Calu3 (cell line): ENCODE measurements around the gene NKX3-2. TPM values are rescaled to one million over a fixed set of nuclear protein-coding genes. Genes with fewer than 3 reads are reported as not detected.

Source experiments
- BruUV-seq: library from RNA; stranded (reverse); fragments of 400-500 nt; replicated peaks from 2 replicates; lab custom pipeline; 2021; lab: Mats Ljungman, UMichigan
- CTCF ChIA-PET: fragments of 300-600 bp; sonication (Branson Sonifier 250); formaldehyde crosslinking; loops from one replicate; lab custom pipeline; 2022; ENCODE audit warnings: antibody characterized with exemption; lab: Charles Lee
- DNase-seq: peaks from one replicate; pipeline ENCODE4 v3.0.0; 2022
- H3K27ac Mint-ChIP-seq: one replicate; pipeline ENCODE4 v1.8.0; 2022; ENCODE audit warnings: mixed read lengths; ENCODE audit not compliant: unreplicated experiment
- H3K27me3 Mint-ChIP-seq: one replicate; pipeline ENCODE4 v1.8.0; 2022; ENCODE audit warnings: mixed read lengths; ENCODE audit not compliant: unreplicated experiment
- H3K36me3 Mint-ChIP-seq: one replicate; pipeline ENCODE4 v1.8.0; 2022; ENCODE audit warnings: mild to moderate bottlenecking, moderate library complexity, mixed read lengths; ENCODE audit not compliant: insufficient read depth, unreplicated experiment
- H3K4me1 Mint-ChIP-seq: one replicate; pipeline ENCODE4 v1.8.0; 2022; ENCODE audit warnings: mild to moderate bottlenecking, low read depth, mixed read lengths; ENCODE audit not compliant: unreplicated experiment
- H3K4me3 Mint-ChIP-seq: one replicate; pipeline ENCODE4 v1.8.0; 2022; ENCODE audit warnings: mild to moderate bottlenecking, low read depth, moderate library complexity, mixed read lengths; ENCODE audit not compliant: unreplicated experiment
- H3K9me3 Mint-ChIP-seq: one replicate; pipeline ENCODE4 v1.8.0; 2022; ENCODE audit warnings: low read depth, mixed read lengths; ENCODE audit not compliant: unreplicated experiment
- CTCF ChIP-seq: fragments of 200-600 bp; IDR thresholded peaks from one replicate; pipeline ENCODE4 v1.8.0; 2022; ENCODE audit warnings: antibody characterized with exemption; ENCODE audit not compliant: unreplicated experiment
- intact Hi-C: fragments of 100-400 bp; cut with micrococcal nuclease; formaldehyde crosslinking; loops from one replicate; pipeline ENCODE4 v1.10.0; 2022; ENCODE audit not compliant: unreplicated experiment
- total RNA-seq: library from RNA; stranded (reverse); gene quantifications from 2 replicates; pipeline ENCODE4 v1.2.3, GENCODE V29; 2022

Gene NKX3-2
- total RNA-seq, 1 experiment from 2014 or later: not detected

GRCh38 chr4:13541720-13542576 is 2.4 kb downstream of the NKX3-2 start:
- Mint-ChIP-seq H3K4me1 (no peaks in the 10 kb centered on the region), H3K9me3 (no peaks in the 10 kb centered on the region), H3K36me3 (peaks cover 15% of the 10 kb centered on the region), H3K27me3 (peaks cover 27% of the 10 kb centered on the region), H3K27ac (no peak overlapping the region), H3K4me3 (no peak overlapping the region)
- BruUV-seq: no TSS peak
- DNase-seq: no peak
- CTCF ChIA-PET: no interaction called here
- TF ChIP-seq CTCF: peak; percentile 4
- intact Hi-C loops: no loop called here

- Mint-ChIP-seq H3K27ac (no peak overlapping the region), H3K4me1 (no peaks in the 10 kb centered on the region), H3K4me3 (no peak overlapping the region), H3K9me3 (no peaks in the 10 kb centered on the region), H3K27me3 (peaks cover 20% of the 10 kb centered on the region), H3K36me3 (peaks cover 13% of the 10 kb centered on the region)
- CTCF ChIA-PET: no interaction called here
- no peak for DNase-seq
- no peak for TF ChIP-seq CTCF
- intact Hi-C loops: no loop called here
- BruUV-seq: no TSS peak
These were observed 3.1 kb downstream of the NKX3-2 start for GRCh38 chr4:13541176-13541604.

- no peak overlapping the region for H3K27ac Mint-ChIP-seq
- H3K9me3 Mint-ChIP-seq: no peaks in the 10 kb centered on the region
- DNase-seq: no peak
- no peak for TF ChIP-seq CTCF
- no peaks in the 10 kb centered on the region for H3K4me1 Mint-ChIP-seq
- no peak overlapping the region for H3K4me3 Mint-ChIP-seq
- intact Hi-C loops: no loop called here
- no TSS peak for BruUV-seq
- CTCF ChIA-PET: no interaction called here
- H3K36me3 Mint-ChIP-seq: peaks cover 13% of the 10 kb centered on the region
- H3K27me3 Mint-ChIP-seq: peaks cover 20% of the 10 kb centered on the region
These were observed 3.7 kb downstream of the NKX3-2 start for GRCh38 chr4:13540446-13541175.

GRCh38 chr4:13539619-13540445 is 4.5 kb downstream of the NKX3-2 start:
- intact Hi-C loops: no loop called here
- Mint-ChIP-seq H3K4me1 (no peaks in the 10 kb centered on the region), H3K36me3 (peaks cover 8% of the 10 kb centered on the region), H3K9me3 (no peaks in the 10 kb centered on the region), H3K27me3 (peaks cover 20% of the 10 kb centered on the region), H3K27ac (no peak overlapping the region), H3K4me3 (no peak overlapping the region)
- no peak for TF ChIP-seq CTCF
- no peak for DNase-seq
- CTCF ChIA-PET: no interaction called here
- BruUV-seq: no TSS peak
